ENCODE data around the gene BBS9. TPM values are rescaled to one million over a fixed set of nuclear protein-coding genes. Genes with fewer than 3 reads are reported as not detected.

Gene BBS9
- total RNA-seq, 1 donor from 2014 or later: 19.6 TPM

DNA sequence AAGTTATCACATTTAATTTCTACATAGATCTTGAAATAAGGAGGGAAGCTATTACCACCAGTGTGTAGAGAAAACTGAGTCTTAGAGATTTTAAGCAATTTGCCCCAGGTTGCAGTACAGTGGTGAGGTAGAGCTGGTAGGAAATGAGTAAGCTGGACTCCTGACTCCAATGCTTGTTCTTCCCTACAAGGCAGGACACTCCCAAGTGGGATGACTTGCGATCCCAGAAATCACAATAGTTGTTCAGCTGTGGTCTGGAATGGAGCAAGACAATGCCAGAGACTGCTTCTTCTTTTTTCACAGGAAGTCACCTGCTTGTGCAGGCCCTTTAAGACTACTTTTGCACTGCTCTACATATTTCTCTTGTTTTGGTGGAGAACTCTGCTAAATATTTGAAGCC is 448.8 kb downstream of the BBS9 start:
- intact Hi-C loops (cut with DNase I): no loop called here
- TF ChIP-seq, protein P1, sequence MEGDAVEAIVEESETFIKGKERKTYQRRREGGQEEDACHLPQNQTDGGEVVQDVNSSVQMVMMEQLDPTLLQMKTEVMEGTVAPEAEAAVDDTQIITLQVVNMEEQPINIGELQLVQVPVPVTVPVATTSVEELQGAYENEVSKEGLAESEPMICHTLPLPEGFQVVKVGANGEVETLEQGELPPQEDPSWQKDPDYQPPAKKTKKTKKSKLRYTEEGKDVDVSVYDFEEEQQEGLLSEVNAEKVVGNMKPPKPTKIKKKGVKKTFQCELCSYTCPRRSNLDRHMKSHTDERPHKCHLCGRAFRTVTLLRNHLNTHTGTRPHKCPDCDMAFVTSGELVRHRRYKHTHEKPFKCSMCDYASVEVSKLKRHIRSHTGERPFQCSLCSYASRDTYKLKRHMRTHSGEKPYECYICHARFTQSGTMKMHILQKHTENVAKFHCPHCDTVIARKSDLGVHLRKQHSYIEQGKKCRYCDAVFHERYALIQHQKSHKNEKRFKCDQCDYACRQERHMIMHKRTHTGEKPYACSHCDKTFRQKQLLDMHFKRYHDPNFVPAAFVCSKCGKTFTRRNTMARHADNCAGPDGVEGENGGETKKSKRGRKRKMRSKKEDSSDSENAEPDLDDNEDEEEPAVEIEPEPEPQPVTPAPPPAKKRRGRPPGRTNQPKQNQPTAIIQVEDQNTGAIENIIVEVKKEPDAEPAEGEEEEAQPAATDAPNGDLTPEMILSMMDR (IDR thresholded peaks at IDR 0.05): no peak
- Histone ChIP-seq H3K27ac (no peak overlapping the region), H3K36me3 (no peaks in the 10 kb centered on the region), H3K4me1 (no peaks in the 10 kb centered on the region), H3K9me3 (no peaks in the 10 kb centered on the region), H3K27me3 (no peaks in the 10 kb centered on the region), H3K4me3 (no peak overlapping the region)
- DNase-seq (no peak), ATAC-seq (no peak)

DNA sequence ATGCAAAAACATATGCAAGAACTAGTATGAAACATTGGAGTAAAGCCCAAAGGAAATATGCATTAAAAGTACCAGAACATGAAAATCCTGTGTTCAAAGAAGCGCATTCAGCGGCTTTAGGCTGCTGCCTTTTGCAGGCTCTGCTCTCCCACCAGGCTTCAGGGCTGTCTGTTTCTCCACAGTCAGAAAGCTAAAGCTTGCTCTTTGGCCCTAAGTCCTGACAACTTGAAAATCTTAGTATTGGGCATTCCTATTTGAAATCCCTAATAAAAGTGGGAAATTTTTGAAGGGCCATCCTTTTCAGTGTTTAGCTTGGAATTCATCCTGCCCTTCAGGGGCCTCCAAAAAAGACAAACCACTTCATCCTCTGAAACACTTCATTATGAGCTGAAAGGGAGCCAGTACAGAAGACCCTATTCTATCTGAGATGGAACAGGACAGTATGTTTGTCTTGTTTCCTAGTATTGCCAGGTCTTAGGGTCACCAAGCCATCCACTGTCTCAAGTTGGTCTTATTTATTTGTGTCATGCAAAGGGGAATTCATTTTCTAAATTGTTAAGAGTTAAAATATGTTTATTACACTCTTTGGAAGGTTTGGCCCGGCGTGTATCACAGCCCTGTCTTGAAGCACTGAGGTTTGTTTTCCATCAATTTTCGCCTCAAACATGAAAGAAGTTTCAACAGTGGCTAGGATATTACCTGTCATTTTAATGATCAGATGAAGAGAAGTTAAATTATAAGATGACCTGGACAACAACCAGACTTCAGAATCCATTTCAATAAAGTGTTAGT is 449.7 kb downstream of the BBS9 start:
- Histone ChIP-seq H3K27me3 (no peaks in the 10 kb centered on the region), H3K27ac (no peak overlapping the region), H3K4me1 (no peaks in the 10 kb centered on the region), H3K4me3 (no peak overlapping the region), H3K36me3 (no peaks in the 10 kb centered on the region), H3K9me3 (no peaks in the 10 kb centered on the region)
- TF ChIP-seq, protein P1 (IDR thresholded peaks at IDR 0.05): no peak
- intact Hi-C loops (cut with DNase I): no loop called here
- DNase-seq: no peak
- ATAC-seq: peak; percentile 69

DNA sequence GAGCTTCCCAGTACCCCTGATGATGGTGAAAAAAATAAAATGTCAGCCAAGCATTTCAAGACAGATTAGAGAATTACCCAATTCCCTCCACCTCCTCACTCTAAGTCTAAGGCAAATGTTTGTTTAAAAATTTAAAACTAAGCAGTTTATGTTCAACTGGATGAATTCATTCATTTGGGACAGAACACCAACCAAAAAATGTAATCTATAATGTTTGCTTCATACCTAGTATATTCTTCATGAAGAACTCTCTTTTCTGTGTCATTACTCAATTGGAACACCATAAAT is 450.3 kb downstream of the BBS9 start:
- Histone ChIP-seq H3K9me3 (no peaks in the 10 kb centered on the region), H3K27ac (no peak overlapping the region), H3K36me3 (no peaks in the 10 kb centered on the region), H3K4me3 (no peak overlapping the region), H3K4me1 (no peaks in the 10 kb centered on the region), H3K27me3 (no peaks in the 10 kb centered on the region)
- ATAC-seq (peak; percentile 13), DNase-seq (no peak)
- intact Hi-C loops (cut with DNase I): no loop called here
- TF ChIP-seq, protein P1 (IDR thresholded peaks at IDR 0.05): no peak

DNA sequence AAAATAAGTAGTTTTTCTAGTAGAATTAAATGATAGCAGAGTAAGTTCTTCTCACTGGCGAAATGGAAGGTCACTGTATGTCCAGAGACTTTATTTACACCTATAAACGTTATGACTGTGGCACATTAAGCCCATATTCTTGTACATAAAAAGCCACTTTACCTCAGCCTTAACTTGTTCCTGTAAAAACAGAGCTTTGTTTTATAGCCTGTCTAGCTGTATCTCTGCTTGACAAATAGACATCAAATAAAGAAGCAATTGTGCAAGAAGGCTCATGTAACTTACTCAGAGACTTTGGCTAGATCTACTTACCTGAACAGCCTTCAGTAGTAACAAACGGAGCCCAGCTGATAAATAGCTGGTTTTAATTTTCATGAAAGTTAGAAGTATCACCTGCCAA is 451.9 kb downstream of the BBS9 start:
- Histone ChIP-seq H3K4me1 (no peaks in the 10 kb centered on the region), H3K27ac (peak overlapping the region; percentile 14), H3K27me3 (no peaks in the 10 kb centered on the region), H3K9me3 (no peaks in the 10 kb centered on the region), H3K36me3 (no peaks in the 10 kb centered on the region), H3K4me3 (no peak overlapping the region)
- intact Hi-C loops (cut with DNase I): no loop called here
- no peak for ATAC-seq
- TF ChIP-seq, protein P1 (IDR thresholded peaks at IDR 0.05): no peak
- DNase-seq: no peak

DNA sequence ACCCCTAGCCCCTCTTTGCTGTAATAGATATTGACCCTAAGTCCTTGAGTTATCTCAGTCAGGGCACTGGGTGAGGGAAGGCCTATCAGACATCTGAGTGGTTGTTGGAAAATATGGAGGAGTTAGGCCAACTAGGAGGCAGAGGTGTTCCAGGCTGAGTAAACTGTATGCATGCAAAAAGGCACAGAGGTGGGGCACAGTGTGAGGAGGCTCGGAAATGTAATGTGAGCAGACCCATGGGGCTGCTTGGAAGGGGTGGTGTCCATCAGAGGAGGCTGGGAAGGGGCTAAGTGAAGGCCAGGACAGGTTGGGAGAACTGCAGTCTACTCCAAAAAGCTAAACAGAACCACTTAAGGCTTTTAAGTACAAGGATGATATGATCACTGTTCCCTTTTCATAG is 452.7 kb downstream of the BBS9 start:
- DNase-seq (no peak), ATAC-seq (no peak)
- intact Hi-C loops (cut with DNase I): no loop called here
- H3K27ac ChIP-seq: no peak overlapping the region
- TF ChIP-seq, protein P1 (IDR thresholded peaks at IDR 0.05): no peak
- no peak overlapping the region for H3K4me3 ChIP-seq
- H3K4me1 ChIP-seq: no peaks in the 10 kb centered on the region
- H3K36me3 ChIP-seq: no peaks in the 10 kb centered on the region
- H3K9me3 ChIP-seq: no peaks in the 10 kb centered on the region
- no peaks in the 10 kb centered on the region for H3K27me3 ChIP-seq

DNA sequence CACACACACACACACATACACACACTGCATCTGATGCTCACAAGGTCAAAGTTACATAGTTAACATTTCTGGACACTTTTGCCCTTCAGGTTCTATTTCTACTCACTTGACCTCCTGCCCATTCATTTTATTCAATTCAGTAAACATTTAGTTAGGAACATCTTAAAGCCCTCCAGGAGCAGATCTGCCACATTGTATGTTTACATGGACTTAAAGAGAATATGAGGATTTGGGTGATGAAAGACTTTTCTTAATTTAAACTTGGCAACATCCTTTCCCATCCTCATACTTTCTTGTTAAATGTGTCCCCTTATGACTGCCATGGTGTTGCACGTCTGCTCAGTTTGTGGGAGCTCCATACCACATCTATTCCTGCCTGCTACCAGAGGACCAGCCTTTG is 453.2 kb downstream of the BBS9 start:
- no peak overlapping the region for H3K4me3 ChIP-seq
- H3K36me3 ChIP-seq: no peaks in the 10 kb centered on the region
- H3K4me1 ChIP-seq: no peaks in the 10 kb centered on the region
- H3K9me3 ChIP-seq: no peaks in the 10 kb centered on the region
- no peak overlapping the region for H3K27ac ChIP-seq
- TF ChIP-seq, protein P1 (IDR thresholded peaks at IDR 0.05): no peak
- intact Hi-C loops (cut with DNase I): no loop called here
- no peak for DNase-seq
- H3K27me3 ChIP-seq: no peaks in the 10 kb centered on the region
- no peak for ATAC-seq
